ENCODE measurements around the gene LSM7.
A peak's percentile ranks its signal among the peaks of the same experiment; 100 is the strongest.

LSM7 gene

GRCh38 chr19:2276429-2276986 lies 51.9 kb downstream of the LSM7 start:
- no peak for DNase-seq (ENCODE audit: low spot score)

- DNase-seq (ENCODE audit: low spot score), result no peak
Measured at GRCh38 chr19:2275588-2276428, 52.6 kb downstream of the LSM7 start.

GRCh38 chr19:2274931-2275535 lies 53.4 kb downstream of the LSM7 start:
- DNase-seq (ENCODE audit: low spot score), result no peak

GRCh38 chr19:2274185-2274711 lies 54.1 kb downstream of the LSM7 start:
- no peak for DNase-seq (ENCODE audit: low spot score)

- peak; percentile 73 for DNase-seq (ENCODE audit: low spot score)
Measured at GRCh38 chr19:2273356-2274184, 54.8 kb downstream of the LSM7 start.
